B cell (primary cell): Measurements from ENCODE around the gene SLAMF6. TPM values are rescaled to one million over a fixed set of nuclear protein-coding genes. Genes with fewer than 3 reads are reported as not detected.

Source experiments
- ATAC-seq: fragments of 200-7000 bp; cut with Tn5 transposase; one replicate; pipeline ENCODE4 v1.10.0; 2021; ENCODE audit warnings: low read depth, mild to moderate bottlenecking, moderate number of reproducible peaks, moderate library complexity
- CTCF ChIA-PET: fragments of 350-600 bp; sonication (Branson Sonifier 250); formaldehyde crosslinking; loops from one replicate; lab custom pipeline; 2021; ENCODE audit warnings: antibody characterized with exemption, inconsistent platforms; lab: Charles Lee
- POLR2A ChIA-PET: fragments of 350-600 bp; sonication (Branson Sonifier 250); formaldehyde crosslinking; loops from one replicate; lab custom pipeline; 2021; ENCODE audit warnings: antibody characterized with exemption; lab: Charles Lee
- DNase-seq: peaks from one replicate; pipeline ENCODE4 v3.0.0; 2013
- H2AFZ ChIP-seq: 2 replicates; pipeline ENCODE4 v1.6.1; 2012; ENCODE audit warnings: mild to moderate bottlenecking, low read depth, low read length; ENCODE audit not compliant: insufficient read depth, poor library complexity, severe bottlenecking
- H3K27ac ChIP-seq, 2 donors: 1 replicate in 1 of 2; 2 replicates in 1 of 2; pipeline ENCODE4 v1.5.1; 2012 to 2013; ENCODE audit warnings: low read length in 2 of 2, mild to moderate bottlenecking in 2 of 2, moderate library complexity in 1 of 2
- H3K27me3 ChIP-seq, 4 experiments: fragments of 200-600 bp in 1 of 4; sonication (generic) in 1 of 4; replicated peaks in 1 of 4; 1 replicate in 2 of 4; 2 replicates in 2 of 4; pipeline versions ENCODE4 v1.6.1 to v1.7.0; 2013 to 2016; ENCODE audit warnings: low read length in 3 of 4, mild to moderate bottlenecking in 2 of 4, mixed read lengths in 1 of 4, moderate library complexity in 1 of 4; ENCODE audit not compliant: insufficient read depth in 4 of 4, control insufficient read depth in 3 of 4; ENCODE audit errors: control extremely low read depth in 1 of 4
- H3K36me3 ChIP-seq, 2 experiments: replicated peaks in 1 of 2; 1 replicate in 1 of 2; 2 replicates in 1 of 2; pipeline versions ENCODE4 v1.6.1 to v1.7.1; 2013; ENCODE audit warnings: low read length in 1 of 2; ENCODE audit not compliant: insufficient read depth in 2 of 2, control insufficient read depth in 1 of 2; ENCODE audit errors: control extremely low read depth in 1 of 2, extremely low read depth in 1 of 2
- H3K4me1 ChIP-seq, 2 donors: fragments of 200-600 bp in 1 of 2; sonication (generic) in 1 of 2; 1 replicate in 1 of 2; 2 replicates in 1 of 2; pipeline versions ENCODE4 v1.5.1 to v1.6.1; 2013 to 2017; ENCODE audit warnings: low read length in 2 of 2; ENCODE audit not compliant: control insufficient read depth in 2 of 2, insufficient read depth in 2 of 2
- H3K4me2 ChIP-seq: replicated peaks from 2 replicates; pipeline ENCODE3; 2012; ENCODE audit warnings: mild to moderate bottlenecking, low read depth, low read length; ENCODE audit not compliant: poor library complexity, severe bottlenecking
- H3K4me3 ChIP-seq, 5 experiments: fragments of 200-600 bp in 1 of 5; sonication (generic) in 1 of 5; 1 replicate in 3 of 5; 2 replicates in 2 of 5; pipeline versions ENCODE4 v1.5.1 to v1.7.0; 2011 to 2016; ENCODE audit warnings: low read length in 4 of 5, mild to moderate bottlenecking in 4 of 5, low read depth in 2 of 5, control low read depth in 1 of 5, moderate library complexity in 1 of 5; ENCODE audit not compliant: insufficient read depth in 1 of 5; ENCODE audit errors: control extremely low read depth in 1 of 5, extremely low read depth in 1 of 5
- H3K79me2 ChIP-seq: fragments of 200-600 bp; sonication (generic); one replicate; pipeline ENCODE4 v1.6.0; 2016; ENCODE audit warnings: low read length; ENCODE audit not compliant: control insufficient read depth, insufficient read depth
- H3K9ac ChIP-seq: fragments of 200-600 bp; sonication (generic); 2 replicates; pipeline ENCODE4 v1.6.1; 2017; ENCODE audit warnings: mild to moderate bottlenecking, low read length, moderate library complexity
- H3K9me3 ChIP-seq, 3 donors: one replicate each; pipeline versions ENCODE4 v1.6.1 to v1.7.1; 2013; ENCODE audit warnings: low read length in 2 of 3; ENCODE audit not compliant: control insufficient read depth in 2 of 3, insufficient read depth in 1 of 3; ENCODE audit errors: control extremely low read depth in 1 of 3
- H4K20me1 ChIP-seq: 2 replicates; pipeline ENCODE4 v1.6.0; 2012; ENCODE audit warnings: mild to moderate bottlenecking, low read length; ENCODE audit not compliant: insufficient read depth, control insufficient read depth, poor library complexity, severe bottlenecking
- H3K27ac Mint-ChIP-seq: one replicate; pipeline ENCODE4 v1.8.0; 2021; ENCODE audit warnings: mixed read lengths
- H3K27me3 Mint-ChIP-seq: one replicate; pipeline ENCODE4 v1.8.0; 2021; ENCODE audit warnings: mixed read lengths
- H3K4me1 Mint-ChIP-seq: one replicate; pipeline ENCODE4 v1.8.0; 2021; ENCODE audit warnings: mixed read lengths
- H3K4me3 Mint-ChIP-seq: one replicate; pipeline ENCODE4 v1.8.0; 2021; ENCODE audit warnings: mixed read lengths
- H3K9me3 Mint-ChIP-seq: one replicate; pipeline ENCODE4 v1.8.0; 2022; ENCODE audit warnings: mixed read lengths; ENCODE audit not compliant: insufficient read depth
- CTCF ChIP-seq: fragments of 200-600 bp; IDR thresholded peaks from one replicate; pipeline ENCODE4 v1.8.0; 2022; ENCODE audit warnings: antibody characterized with exemption, mild to moderate bottlenecking
- EZH2 ChIP-seq: IDR thresholded peaks from 2 replicates; pipeline ENCODE4 v1.6.1; 2012; ENCODE audit warnings: borderline replicate concordance, low read depth, mild to moderate bottlenecking, moderate library complexity, low read length; ENCODE audit not compliant: insufficient read depth, poor library complexity, severe bottlenecking
- WGBS: methylation state at CpG from one replicate; pipeline ENCODE4 v1.1.5; 2013; ENCODE audit warnings: missing lambda C conversion rate; ENCODE audit not compliant: insufficient coverage; 5-methylcytosine and 5-hydroxymethylcytosine counted together
- intact Hi-C: fragments of 100-400 bp; cut with micrococcal nuclease; formaldehyde crosslinking; loops from one replicate; pipeline ENCODE4 v1.10.0; 2022
- polyA plus RNA-seq: library from polyadenylated mRNA; depleted of rRNA; stranded (reverse); fragments of >200 nt; gene quantifications from 2 replicates; pipeline ENCODE4 v1.2.3, GENCODE V29; 2012
- total RNA-seq, 2 donors: library from RNA; stranded (reverse); fragments of 120-200 nt in 1 of 2; gene quantifications; 1 replicate in 1 of 2; 2 replicates in 1 of 2; pipeline versions ENCODE4 v1.2.3 to v1.2.4, GENCODE V29; 2013 to 2022

SLAMF6 gene
- total and polyA plus RNA-seq, 2 donors (not counting 1 experiment from before 2014, with no cell fraction given): 64.8 to 79.6 TPM

DNA sequence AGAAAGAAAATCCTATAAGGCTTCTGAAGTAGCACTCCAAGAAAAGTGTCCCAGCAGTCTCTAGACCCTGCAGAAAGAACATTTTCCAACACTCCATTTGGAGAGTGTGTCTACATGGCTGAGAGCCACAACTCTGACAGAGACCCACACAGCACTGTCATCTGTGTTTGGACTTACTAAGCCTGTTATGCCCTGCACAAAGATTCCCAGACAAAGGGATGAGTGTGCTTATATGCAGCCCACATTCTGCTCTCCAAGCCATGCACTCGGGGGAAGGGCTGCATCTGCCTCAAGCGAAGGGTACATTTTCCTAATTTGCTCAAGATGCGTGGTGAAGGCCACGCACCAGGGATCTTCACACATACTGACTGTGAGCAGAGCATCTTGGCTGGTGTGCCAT is 24.4 kb upstream of the SLAMF6 start:
- ChIA-PET CTCF (interaction anchor here (0.6 to 18.3 kb wide), 5 partner anchors 24 to 128 kb away, joined by 3 to 159 read pairs (median 5); partner anchors contain the start of gene SLAMF6), POLR2A (interaction anchor here (1.1 to 2.2 kb wide), 4 partner anchors 8 to 73 kb away, joined by 3 to 9 read pairs (median 4); no protein-coding TSS in a partner anchor)
- WGBS: 9% methylated on average over 4 of the region's 4 CpGs
- Histone ChIP-seq H3K27me3 (no peaks in the 10 kb centered on the region), H3K4me1 (peaks cover 74% of the 10 kb centered on the region in 2 donors), H3K9ac (no peak overlapping the region), H3K79me2 (peaks cover 13% of the 10 kb centered on the region), H3K4me2 (peak overlapping the region; percentile 60), H3K9me3 (peaks cover 0 to 4% (median 0%) of the 10 kb centered on the region in 3 donors), H2AFZ (no peak overlapping the region), H4K20me1 (no peaks in the 10 kb centered on the region), H3K27ac (peak overlapping the region; percentile 84 to 88), H3K4me3 (no peak overlapping the region), H3K36me3 (peaks cover 0 to 27% of the 10 kb centered on the region in 2 experiments)
- ATAC-seq (no peak), DNase-seq (no peak)
- no peaks in the 10 kb centered on the region for H3K9me3 Mint-ChIP-seq
- H3K27me3 Mint-ChIP-seq: no peaks in the 10 kb centered on the region
- peak overlapping the region; percentile 94 for H3K27ac Mint-ChIP-seq
- TF ChIP-seq CTCF (no peak), EZH2 (no peak)
- intact Hi-C loops: loop anchor here (5.0 kb wide), 2 partner anchors 35 to 45 kb away; no protein-coding TSS in a partner anchor
- H3K4me1 Mint-ChIP-seq: peaks cover 77% of the 10 kb centered on the region
- peak overlapping the region; percentile 63 for H3K4me3 Mint-ChIP-seq

- DNase-seq: no peak
- H3K27ac ChIP-seq: peak overlapping the region; percentile 84 to 88
- H3K9me3 ChIP-seq: peaks cover 0 to 4% (median 0%) of the 10 kb centered on the region in 3 donors
- Mint-ChIP-seq H3K4me1 (peaks cover 76% of the 10 kb centered on the region), H3K27me3 (no peaks in the 10 kb centered on the region), H3K9me3 (no peaks in the 10 kb centered on the region), H3K27ac (peak overlapping the region; percentile 94), H3K4me3 (peak overlapping the region; percentile 18)
- H4K20me1 ChIP-seq: no peaks in the 10 kb centered on the region
- POLR2A ChIA-PET: interaction anchor here (0.8 to 1.4 kb wide), 2 partner anchors 28 to 80 kb away, joined by 3 to 4 read pairs; no protein-coding TSS in a partner anchor
- H3K27me3 ChIP-seq: no peaks in the 10 kb centered on the region
- H2AFZ ChIP-seq: no peak overlapping the region
- no peak for TF ChIP-seq CTCF
- no peak for TF ChIP-seq EZH2
- H3K9ac ChIP-seq: no peak overlapping the region
- ATAC-seq: no peak
- peaks cover 74% of the 10 kb centered on the region in 2 donors for H3K4me1 ChIP-seq
- peak overlapping the region; percentile 60 for H3K4me2 ChIP-seq
- peaks cover 18% of the 10 kb centered on the region for H3K79me2 ChIP-seq
- intact Hi-C loops: loop anchor here (5.0 kb wide), 2 partner anchors 35 to 45 kb away; no protein-coding TSS in a partner anchor
- whole genome bisulfite sequencing: no CpG with 5 or more reads among the region's 2 CpGs
- H3K4me3 ChIP-seq: no peak overlapping the region
- CTCF ChIA-PET: interaction anchor here (0.6 to 18.3 kb wide), 7 partner anchors 24 to 168 kb away, joined by 3 to 159 read pairs (median 4); partner anchors contain the start of gene SLAMF6
- peaks cover 0 to 23% of the 10 kb centered on the region in 2 experiments for H3K36me3 ChIP-seq
Measured at GRCh38 chr1:160546942-160547341, 23.9 kb upstream of the SLAMF6 start.
